ENCODE data around the gene ID4. TPM values are rescaled to one million over a fixed set of nuclear protein-coding genes. Genes with fewer than 3 reads are reported as not detected.

The ID4 gene
- total and polyA plus RNA-seq, 11 donors: 1.5 to 29.6 (median 2.9) TPM

- Histone ChIP-seq H3K27ac (peak overlapping the region; percentile 82 to 99 (median 92)), H3K4me3 (peak overlapping the region; percentile 7 to 67 (median 58)), H3K36me3 (no peaks in the 10 kb centered on the region), H3K27me3 (peaks cover 0 to 12% (median 0%) of the 10 kb centered on the region in 9 donors), H3K4me1 (peaks cover 0 to 28% (median 7%) of the 10 kb centered on the region in 12 donors), H3K9me3 (no peaks in the 10 kb centered on the region)
- 31 to 42% (median 35%) methylated on average over 6 of the region's 6 CpGs for WGBS, 4 donors
- DNase-seq: no peak
- TF ChIP-seq, protein P1, sequence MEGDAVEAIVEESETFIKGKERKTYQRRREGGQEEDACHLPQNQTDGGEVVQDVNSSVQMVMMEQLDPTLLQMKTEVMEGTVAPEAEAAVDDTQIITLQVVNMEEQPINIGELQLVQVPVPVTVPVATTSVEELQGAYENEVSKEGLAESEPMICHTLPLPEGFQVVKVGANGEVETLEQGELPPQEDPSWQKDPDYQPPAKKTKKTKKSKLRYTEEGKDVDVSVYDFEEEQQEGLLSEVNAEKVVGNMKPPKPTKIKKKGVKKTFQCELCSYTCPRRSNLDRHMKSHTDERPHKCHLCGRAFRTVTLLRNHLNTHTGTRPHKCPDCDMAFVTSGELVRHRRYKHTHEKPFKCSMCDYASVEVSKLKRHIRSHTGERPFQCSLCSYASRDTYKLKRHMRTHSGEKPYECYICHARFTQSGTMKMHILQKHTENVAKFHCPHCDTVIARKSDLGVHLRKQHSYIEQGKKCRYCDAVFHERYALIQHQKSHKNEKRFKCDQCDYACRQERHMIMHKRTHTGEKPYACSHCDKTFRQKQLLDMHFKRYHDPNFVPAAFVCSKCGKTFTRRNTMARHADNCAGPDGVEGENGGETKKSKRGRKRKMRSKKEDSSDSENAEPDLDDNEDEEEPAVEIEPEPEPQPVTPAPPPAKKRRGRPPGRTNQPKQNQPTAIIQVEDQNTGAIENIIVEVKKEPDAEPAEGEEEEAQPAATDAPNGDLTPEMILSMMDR (IDR thresholded peaks at IDR 0.05): no peak
- no peak for TF ChIP-seq POLR2A (IDR thresholded peaks at IDR 0.05)
- no peak for ATAC-seq
- intact Hi-C loops (cut with DNase I): loop anchor here in 4 of 10 donors (2.0 to 10.0 kb wide), 3 partner anchors 32 to 600 kb away; partner anchors contain the start of genes E2F3 (in 2 of the 4) and ID4 (in 2 of the 4)
Observed at GRCh38 chr6:19805129-19805481, 32.1 kb upstream of the ID4 start.

GRCh38 chr6:19806971-19807396 is 30.2 kb upstream of the ID4 start:
- no peaks in the 10 kb centered on the region for H3K9me3 ChIP-seq
- ATAC-seq (no peak), DNase-seq (no peak)
- 97 to 100% (median 98%) methylated on average over 10 to 21 of the region's 21 CpGs for WGBS, 4 donors
- H3K27ac ChIP-seq: no peak overlapping the region
- peaks cover 0 to 28% (median 7%) of the 10 kb centered on the region in 12 donors for H3K4me1 ChIP-seq
- TF ChIP-seq, protein P1 (IDR thresholded peaks at IDR 0.05): no peak
- no peak for TF ChIP-seq POLR2A (IDR thresholded peaks at IDR 0.05)
- no peaks in the 10 kb centered on the region for H3K36me3 ChIP-seq
- intact Hi-C loops (cut with DNase I): loop anchor here in 3 of 10 donors (5.0 to 10.0 kb wide), 2 partner anchors 45 to 598 kb away; partner anchors contain the start of gene E2F3 (in 2 of the 3)
- no peak overlapping the region for H3K4me3 ChIP-seq
- H3K27me3 ChIP-seq: peaks cover 0 to 12% (median 0%) of the 10 kb centered on the region in 9 donors

DNA sequence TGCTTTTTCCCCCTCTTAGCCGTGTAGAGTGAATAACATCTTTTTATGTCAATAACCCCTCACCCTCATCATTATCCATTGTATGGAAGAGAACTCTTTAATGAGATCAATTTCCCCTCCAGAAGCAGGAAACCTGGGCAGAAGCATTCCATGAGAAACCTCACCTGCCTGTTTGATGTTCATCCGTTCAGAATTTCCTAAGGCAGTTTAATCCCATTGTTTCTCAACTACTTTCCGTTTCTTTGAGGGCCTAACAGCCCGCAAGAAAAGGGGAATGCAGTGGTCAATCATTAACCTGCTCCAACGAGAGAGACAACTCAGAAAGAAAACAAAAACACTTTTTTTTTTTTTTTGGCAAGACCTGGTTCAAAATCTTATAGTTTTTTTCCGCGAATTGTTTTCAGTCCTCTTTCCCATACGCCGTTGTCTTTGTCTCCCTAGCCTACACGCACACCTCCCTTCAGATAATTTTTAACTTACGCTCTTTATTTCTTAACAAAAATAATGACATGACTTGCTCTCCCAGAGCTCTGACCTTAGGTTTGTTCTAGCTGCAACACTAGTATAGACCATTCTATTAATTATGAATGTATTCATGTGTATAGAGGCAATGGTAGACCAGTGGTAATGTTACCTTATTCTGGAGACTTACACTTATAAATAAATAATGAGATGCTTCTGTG is 25.6 kb upstream of the ID4 start:
- 78 to 81% (median 80%) methylated on average over 11 of the region's 11 CpGs for WGBS, 4 donors
- Histone ChIP-seq H3K9me3 (peaks cover 0 to 3% (median 0%) of the 10 kb centered on the region in 12 donors), H3K4me1 (no peaks in the 10 kb centered on the region), H3K4me3 (no peak overlapping the region), H3K27me3 (peaks cover 0 to 3% (median 0%) of the 10 kb centered on the region in 9 donors), H3K36me3 (no peaks in the 10 kb centered on the region), H3K27ac (no peak overlapping the region)
- DNase-seq (no peak), ATAC-seq (no peak)
- no peak for TF ChIP-seq POLR2A (IDR thresholded peaks at IDR 0.05)
- TF ChIP-seq, protein P1 (IDR thresholded peaks at IDR 0.05): no peak
- intact Hi-C loops (cut with DNase I): loop anchor here in 2 of 10 donors (5.0 to 10.0 kb wide), 2 partner anchors 41 to 243 kb away; no protein-coding TSS in a partner anchor

GRCh38 chr6:19812512-19813119 is 24.6 kb upstream of the ID4 start:
- Histone ChIP-seq H3K9me3 (peaks cover 0 to 11% (median 0%) of the 10 kb centered on the region in 12 donors), H3K27ac (no peak overlapping the region), H3K36me3 (no peaks in the 10 kb centered on the region), H3K27me3 (peaks cover 0 to 3% (median 0%) of the 10 kb centered on the region in 9 donors), H3K4me3 (no peak overlapping the region), H3K4me1 (no peaks in the 10 kb centered on the region)
- intact Hi-C loops (cut with DNase I): loop anchor here in 2 of 10 donors (5.0 to 10.0 kb wide), 2 partner anchors 40 to 242 kb away; no protein-coding TSS in a partner anchor
- TF ChIP-seq, protein P1 (IDR thresholded peaks at IDR 0.05): peak; percentile 27 to 71 (median 56)
- TF ChIP-seq POLR2A (IDR thresholded peaks at IDR 0.05): no peak
- ATAC-seq: peak in 1 of 4 donors; percentile 51
- DNase-seq: no peak
- 53 to 54% (median 53%) methylated on average over 6 of the region's 6 CpGs for WGBS, 4 donors

All from heart left ventricle (tissue), 16 donors.